CD14-positive monocyte (primary cell): ENCODE results near the gene ARL15. TPM values are rescaled to one million over a fixed set of nuclear protein-coding genes. Genes with fewer than 3 reads are reported as not detected.

Experiments
- DNase-seq, 3 donors: peaks; one replicate each; pipeline ENCODE4 v3.0.0-alpha.2; 2011 to 2022
- H2AFZ ChIP-seq: 2 replicates; pipeline ENCODE4 v1.6.0; 2012; ENCODE audit warnings: mild to moderate bottlenecking, low read depth, low read length, inconsistent platforms; ENCODE audit not compliant: insufficient read depth, poor library complexity, severe bottlenecking
- H3K27ac ChIP-seq, 2 donors: 1 replicate in 1 of 2; 2 replicates in 1 of 2; pipeline ENCODE4 v1.5.1; 2012 to 2013; ENCODE audit warnings: low read length in 2 of 2, control low read depth in 1 of 2, inconsistent platforms in 1 of 2, low read depth in 1 of 2, mild to moderate bottlenecking in 1 of 2
- H3K27me3 ChIP-seq, 2 donors: one replicate each; pipeline versions ENCODE4 v1.6.0 to v1.6.1; 2011 to 2013; ENCODE audit warnings: low read length in 2 of 2; ENCODE audit not compliant: control insufficient read depth in 2 of 2, insufficient read depth in 2 of 2
- H3K36me3 ChIP-seq, 2 donors: replicated peaks in 1 of 2; 1 replicate in 1 of 2; 2 replicates in 1 of 2; pipeline versions ENCODE4 v1.5.1 to v1.6.1; 2012 to 2013; ENCODE audit warnings: low read length in 2 of 2, control low read depth in 1 of 2, inconsistent platforms in 1 of 2, mild to moderate bottlenecking in 1 of 2; ENCODE audit not compliant: insufficient read depth in 2 of 2, control insufficient read depth in 1 of 2
- H3K4me1 ChIP-seq, 2 donors: 1 replicate in 1 of 2; 2 replicates in 1 of 2; pipeline versions ENCODE4 v1.5.1 to v1.6.1; 2012 to 2013; ENCODE audit warnings: low read length in 2 of 2, control low read depth in 1 of 2, inconsistent platforms in 1 of 2, mild to moderate bottlenecking in 1 of 2, moderate library complexity in 1 of 2; ENCODE audit not compliant: insufficient read depth in 2 of 2, control insufficient read depth in 1 of 2
- H3K4me2 ChIP-seq: replicated peaks from 2 replicates; pipeline ENCODE3; 2012; ENCODE audit warnings: low read length, moderate library complexity, mild to moderate bottlenecking; ENCODE audit not compliant: poor library complexity, severe bottlenecking; ENCODE audit errors: extremely low read depth
- H3K4me3 ChIP-seq, 3 experiments: fragments of 200-600 bp in 1 of 3; sonication (generic) in 1 of 3; replicated peaks in 1 of 3; 1 replicate in 2 of 3; 2 replicates in 1 of 3; pipeline ENCODE4 v1.5.1; 2011 to 2013; ENCODE audit warnings: low read length in 3 of 3, mild to moderate bottlenecking in 3 of 3, control low read depth in 2 of 3, low read depth in 2 of 3, inconsistent platforms in 1 of 3, moderate library complexity in 1 of 3
- H3K79me2 ChIP-seq: 2 replicates; pipeline ENCODE4 v1.6.0; 2012; ENCODE audit warnings: mild to moderate bottlenecking, control low read depth, inconsistent platforms, low read length, moderate library complexity; ENCODE audit not compliant: insufficient read depth
- H3K9ac ChIP-seq: 2 replicates; pipeline ENCODE4 v1.6.0; 2017; ENCODE audit warnings: low read length, mild to moderate bottlenecking; ENCODE audit not compliant: insufficient read depth, poor library complexity, severe bottlenecking
- H3K9me3 ChIP-seq, 2 donors: replicated peaks in 1 of 2; 1 replicate in 1 of 2; 2 replicates in 1 of 2; pipeline versions ENCODE4 v1.5.1 to v1.6.1; 2012 to 2013; ENCODE audit warnings: low read length in 2 of 2, control low read depth in 1 of 2; ENCODE audit not compliant: control insufficient read depth in 1 of 2, insufficient read depth in 1 of 2
- H4K20me1 ChIP-seq: 2 replicates; pipeline ENCODE4 v1.6.0; 2012; ENCODE audit warnings: mild to moderate bottlenecking, low read length, control low read depth, moderate library complexity; ENCODE audit not compliant: insufficient read depth
- H3K27ac Mint-ChIP-seq, 7 donors: one replicate each; pipeline ENCODE4 v1.8.0; 2020; ENCODE audit warnings: mild to moderate bottlenecking in 7 of 7, mixed read lengths in 7 of 7, moderate library complexity in 6 of 7, inconsistent platforms in 2 of 7
- H3K27me3 Mint-ChIP-seq, 3 donors: one replicate each; pipeline ENCODE4 v1.8.0; 2021 to 2022; ENCODE audit warnings: low read depth in 3 of 3, mild to moderate bottlenecking in 3 of 3, mixed read lengths in 3 of 3, moderate library complexity in 3 of 3, inconsistent platforms in 1 of 3
- H3K36me3 Mint-ChIP-seq, 2 donors: one replicate each; pipeline ENCODE4 v1.8.0; 2020; ENCODE audit warnings: mixed read lengths in 2 of 2, inconsistent platforms in 1 of 2, mild to moderate bottlenecking in 1 of 2
- H3K4me1 Mint-ChIP-seq: one replicate; pipeline ENCODE4 v1.8.0; 2020; ENCODE audit warnings: mild to moderate bottlenecking, mixed read lengths
- H3K4me3 Mint-ChIP-seq, 2 donors: one replicate each; pipeline ENCODE4 v1.8.0; 2020; ENCODE audit warnings: mild to moderate bottlenecking in 2 of 2, mixed read lengths in 2 of 2, moderate library complexity in 1 of 2
- H3K9me3 Mint-ChIP-seq, 7 donors: one replicate each; pipeline ENCODE4 v1.8.0; 2020 to 2022; ENCODE audit warnings: mixed read lengths in 7 of 7, mild to moderate bottlenecking in 6 of 7, moderate library complexity in 6 of 7, inconsistent platforms in 2 of 7
- WGBS: methylation state at CpG from one replicate; pipeline ENCODE4 v1.1.5; 2013; ENCODE audit warnings: missing lambda C conversion rate; ENCODE audit not compliant: insufficient coverage; 5-methylcytosine and 5-hydroxymethylcytosine counted together
- intact Hi-C, 2 donors: fragments of 100-400 bp; cut with micrococcal nuclease; formaldehyde crosslinking; loops; one replicate each; pipeline versions ENCODE4 v1.15.0 to v1.15.1; 2023
- polyA plus RNA-seq, 3 donors: library from polyadenylated mRNA; depleted of rRNA in 1 of 3; unstranded in 2 of 3; stranded (reverse) in 1 of 3; fragments of 300-500 nt in 2 of 3; fragments of >200 nt in 1 of 3; fragmentation: Illumina TruSeq in 2 of 3; gene quantifications; 1 replicate in 2 of 3; 2 replicates in 1 of 3; pipeline ENCODE4 v1.2.3, GENCODE V29; 2012 to 2021
- TF ChIP-seq, protein P1 (sequence below): fragments of 200-600 bp; IDR thresholded peaks from one replicate; pipeline ENCODE4 v1.8.0; 2022; ENCODE audit warnings: antibody characterized with exemption, mild to moderate bottlenecking

The ARL15 gene
- polyA plus RNA-seq, 3 donors: 10.5 to 27.6 (median 18.0) TPM

DNA sequence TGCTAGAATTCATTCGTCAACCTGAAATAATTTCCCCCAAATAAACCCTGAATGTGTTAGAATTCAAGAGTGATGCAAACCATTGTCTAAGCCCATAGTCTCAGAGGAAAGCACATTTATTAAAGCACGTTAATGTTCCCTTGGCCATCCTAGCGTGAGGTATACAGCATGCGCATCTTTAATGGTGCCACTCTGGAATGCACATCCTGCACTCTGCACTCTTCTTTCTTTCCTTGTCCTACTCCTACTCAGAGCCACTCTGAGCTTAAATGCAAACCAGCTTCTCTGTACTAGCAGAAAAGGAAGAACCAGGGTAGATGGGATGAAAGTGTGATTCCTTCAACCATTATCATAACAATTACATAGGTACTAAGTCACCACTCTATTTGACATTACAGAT, 50.4 kb downstream of the ARL15 start:
- DNase-seq: no peak
- Histone ChIP-seq H2AFZ (no peak overlapping the region), H3K9me3 (no peaks in the 10 kb centered on the region), H3K79me2 (peaks cover 7% of the 10 kb centered on the region), H3K36me3 (no peaks in the 10 kb centered on the region), H3K27me3 (no peaks in the 10 kb centered on the region), H3K4me2 (no peak overlapping the region), H3K27ac (no peak overlapping the region), H3K4me3 (no peak overlapping the region), H3K9ac (no peak overlapping the region), H3K4me1 (no peaks in the 10 kb centered on the region), H4K20me1 (peaks cover 87% of the 10 kb centered on the region)
- Mint-ChIP-seq H3K27ac (no peak overlapping the region), H3K9me3 (no peaks in the 10 kb centered on the region), H3K4me3 (no peak overlapping the region), H3K36me3 (peaks cover 0 to 5% of the 10 kb centered on the region in 2 donors), H3K27me3 (no peaks in the 10 kb centered on the region), H3K4me1 (peaks cover 5% of the 10 kb centered on the region)
- TF ChIP-seq, protein P1, sequence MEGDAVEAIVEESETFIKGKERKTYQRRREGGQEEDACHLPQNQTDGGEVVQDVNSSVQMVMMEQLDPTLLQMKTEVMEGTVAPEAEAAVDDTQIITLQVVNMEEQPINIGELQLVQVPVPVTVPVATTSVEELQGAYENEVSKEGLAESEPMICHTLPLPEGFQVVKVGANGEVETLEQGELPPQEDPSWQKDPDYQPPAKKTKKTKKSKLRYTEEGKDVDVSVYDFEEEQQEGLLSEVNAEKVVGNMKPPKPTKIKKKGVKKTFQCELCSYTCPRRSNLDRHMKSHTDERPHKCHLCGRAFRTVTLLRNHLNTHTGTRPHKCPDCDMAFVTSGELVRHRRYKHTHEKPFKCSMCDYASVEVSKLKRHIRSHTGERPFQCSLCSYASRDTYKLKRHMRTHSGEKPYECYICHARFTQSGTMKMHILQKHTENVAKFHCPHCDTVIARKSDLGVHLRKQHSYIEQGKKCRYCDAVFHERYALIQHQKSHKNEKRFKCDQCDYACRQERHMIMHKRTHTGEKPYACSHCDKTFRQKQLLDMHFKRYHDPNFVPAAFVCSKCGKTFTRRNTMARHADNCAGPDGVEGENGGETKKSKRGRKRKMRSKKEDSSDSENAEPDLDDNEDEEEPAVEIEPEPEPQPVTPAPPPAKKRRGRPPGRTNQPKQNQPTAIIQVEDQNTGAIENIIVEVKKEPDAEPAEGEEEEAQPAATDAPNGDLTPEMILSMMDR: no peak
- WGBS: 100% methylated on average over 3 of the region's 4 CpGs
- intact Hi-C loops: no loop called here

- Mint-ChIP-seq H3K27me3 (no peaks in the 10 kb centered on the region), H3K4me1 (peaks cover 5% of the 10 kb centered on the region), H3K36me3 (peaks cover 0 to 5% of the 10 kb centered on the region in 2 donors), H3K27ac (no peak overlapping the region), H3K9me3 (no peaks in the 10 kb centered on the region), H3K4me3 (no peak overlapping the region)
- H3K4me3 ChIP-seq: no peak overlapping the region
- H3K4me2 ChIP-seq: no peak overlapping the region
- H3K27me3 ChIP-seq: no peaks in the 10 kb centered on the region
- no peaks in the 10 kb centered on the region for H3K9me3 ChIP-seq
- H3K79me2 ChIP-seq: peaks cover 12% of the 10 kb centered on the region
- no peak overlapping the region for H2AFZ ChIP-seq
- intact Hi-C loops: no loop called here
- no peak overlapping the region for H3K27ac ChIP-seq
- no peaks in the 10 kb centered on the region for H3K36me3 ChIP-seq
- TF ChIP-seq, protein P1: no peak
- no peak for DNase-seq
- no peak overlapping the region for H3K9ac ChIP-seq
- no peaks in the 10 kb centered on the region for H3K4me1 ChIP-seq
- H4K20me1 ChIP-seq: peaks cover 87% of the 10 kb centered on the region
Measured at GRCh38 chr5:54259090-54259489, 51.3 kb downstream of the ARL15 start.
